ENCODE results near the gene RNF4. TPM values are rescaled to one million over a fixed set of nuclear protein-coding genes. Genes with fewer than 3 reads are reported as not detected.

The RNF4 gene
- total and polyA plus RNA-seq, 7 donors, result 18.1 to 50.2 (median 30.7) TPM

GRCh38 chr4:2423695-2424094 is 45.2 kb upstream of the RNF4 start:
- ATAC-seq (no peak), DNase-seq (no peak)
- H3K9me3 ChIP-seq, result no peaks in the 10 kb centered on the region
- no peak overlapping the region for H3K4me3 ChIP-seq
- no peaks in the 10 kb centered on the region for H3K27me3 ChIP-seq (ENCODE audit: insufficient read depth in 3 of 3, low read length in 2 of 3)
- peaks cover 7% of the 10 kb centered on the region for H3K4me1 ChIP-seq
- WGBS, 3 donors, result 68 to 76% (median 76%) methylated on average over 9 to 10 of the region's 10 CpGs
- H3K36me3 ChIP-seq (ENCODE audit: insufficient read depth in 1 of 2, low read depth in 1 of 2), result no peaks in the 10 kb centered on the region
- H3K27ac ChIP-seq, result no peak overlapping the region
- TF ChIP-seq, protein P1, sequence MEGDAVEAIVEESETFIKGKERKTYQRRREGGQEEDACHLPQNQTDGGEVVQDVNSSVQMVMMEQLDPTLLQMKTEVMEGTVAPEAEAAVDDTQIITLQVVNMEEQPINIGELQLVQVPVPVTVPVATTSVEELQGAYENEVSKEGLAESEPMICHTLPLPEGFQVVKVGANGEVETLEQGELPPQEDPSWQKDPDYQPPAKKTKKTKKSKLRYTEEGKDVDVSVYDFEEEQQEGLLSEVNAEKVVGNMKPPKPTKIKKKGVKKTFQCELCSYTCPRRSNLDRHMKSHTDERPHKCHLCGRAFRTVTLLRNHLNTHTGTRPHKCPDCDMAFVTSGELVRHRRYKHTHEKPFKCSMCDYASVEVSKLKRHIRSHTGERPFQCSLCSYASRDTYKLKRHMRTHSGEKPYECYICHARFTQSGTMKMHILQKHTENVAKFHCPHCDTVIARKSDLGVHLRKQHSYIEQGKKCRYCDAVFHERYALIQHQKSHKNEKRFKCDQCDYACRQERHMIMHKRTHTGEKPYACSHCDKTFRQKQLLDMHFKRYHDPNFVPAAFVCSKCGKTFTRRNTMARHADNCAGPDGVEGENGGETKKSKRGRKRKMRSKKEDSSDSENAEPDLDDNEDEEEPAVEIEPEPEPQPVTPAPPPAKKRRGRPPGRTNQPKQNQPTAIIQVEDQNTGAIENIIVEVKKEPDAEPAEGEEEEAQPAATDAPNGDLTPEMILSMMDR (IDR thresholded peaks at IDR 0.05), result no peak
- intact Hi-C loops (cut with DNase I), result no loop called here

- H3K36me3 ChIP-seq (ENCODE audit: insufficient read depth in 1 of 2, low read depth in 1 of 2), result no peaks in the 10 kb centered on the region
- DNase-seq, result no peak
- H3K4me1 ChIP-seq, result peaks cover under 1% of the 10 kb centered on the region
- TF ChIP-seq, protein P1 (IDR thresholded peaks at IDR 0.05), result no peak
- no peak for ATAC-seq
- 72 to 79% (median 78%) methylated on average over 10 of the region's 10 CpGs for WGBS, 3 donors
- no peak overlapping the region for H3K4me3 ChIP-seq
- H3K27ac ChIP-seq, result no peak overlapping the region
- H3K9me3 ChIP-seq, result no peaks in the 10 kb centered on the region
- intact Hi-C loops (cut with DNase I), result no loop called here
- no peaks in the 10 kb centered on the region for H3K27me3 ChIP-seq (ENCODE audit: insufficient read depth in 3 of 3, low read length in 2 of 3)
Observed at GRCh38 chr4:2424581-2424980, 44.3 kb upstream of the RNF4 start.

DNA sequence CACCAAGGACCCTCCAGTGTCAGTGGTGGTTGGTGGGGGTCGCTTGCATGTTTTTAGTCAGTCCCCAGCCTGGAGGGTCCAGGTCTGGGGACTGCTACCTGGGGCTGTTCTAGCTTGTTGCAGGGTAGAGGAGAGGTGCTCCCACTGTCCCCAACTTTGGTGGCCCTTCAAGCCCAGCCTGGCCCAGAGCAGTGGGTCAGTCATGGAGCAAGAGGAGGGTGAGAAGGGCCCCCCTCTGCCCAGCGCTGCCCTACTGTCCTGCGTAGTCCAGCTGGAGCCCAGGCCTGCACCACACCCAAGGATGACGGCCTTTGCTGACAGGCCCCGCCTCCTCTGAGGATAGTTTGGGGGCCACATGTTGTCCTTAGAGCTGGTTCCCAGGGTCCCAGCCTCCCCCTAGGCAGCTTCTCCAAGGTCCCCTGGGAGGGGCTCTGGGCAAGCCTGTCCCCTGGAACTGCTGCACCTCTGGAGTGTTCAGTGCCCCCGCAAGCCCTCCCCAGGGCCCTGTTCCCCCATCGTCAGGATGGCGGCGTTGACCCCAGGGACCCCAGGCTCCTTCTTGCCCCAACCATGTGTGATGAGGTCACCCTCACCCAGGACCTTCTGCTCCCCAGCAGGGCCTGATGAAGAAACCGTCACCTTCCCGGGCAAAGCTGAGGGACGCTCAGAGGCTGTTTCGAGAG is 43.4 kb upstream of the RNF4 start:
- WGBS, 3 donors, result 94 to 95% (median 95%) methylated on average over 12 to 13 of the region's 13 CpGs
- H3K27me3 ChIP-seq (ENCODE audit: insufficient read depth in 3 of 3, low read length in 2 of 3), result no peaks in the 10 kb centered on the region
- TF ChIP-seq, protein P1 (IDR thresholded peaks at IDR 0.05), result no peak
- intact Hi-C loops (cut with DNase I), result no loop called here
- no peak for ATAC-seq
- no peak overlapping the region for H3K4me3 ChIP-seq
- H3K9me3 ChIP-seq, result no peaks in the 10 kb centered on the region
- no peaks in the 10 kb centered on the region for H3K36me3 ChIP-seq (ENCODE audit: insufficient read depth in 1 of 2, low read depth in 1 of 2)
- peaks cover under 1% of the 10 kb centered on the region for H3K4me1 ChIP-seq
- no peak overlapping the region for H3K27ac ChIP-seq
- DNase-seq, result peak in 1 of 2 donors; percentile 21

DNA sequence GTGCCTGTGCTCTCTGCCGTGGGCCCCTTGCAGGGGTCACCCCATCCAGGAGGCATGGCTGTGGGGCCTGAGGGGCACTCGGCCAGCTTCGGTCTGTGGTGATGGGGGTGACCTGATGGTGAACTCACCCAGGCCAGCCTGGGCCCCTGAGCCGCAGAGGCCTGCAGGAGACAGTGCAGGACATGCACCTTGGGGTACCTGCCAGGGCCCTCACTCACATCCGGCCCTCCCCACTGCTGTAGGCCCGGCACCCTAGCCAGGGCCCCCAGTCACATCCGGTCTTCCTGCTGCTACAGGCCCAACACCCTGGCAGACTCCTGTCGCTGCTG is 42.9 kb upstream of the RNF4 start:
- TF ChIP-seq, protein P1 (IDR thresholded peaks at IDR 0.05), result no peak
- Histone ChIP-seq H3K4me3 (no peak overlapping the region), H3K27ac (no peak overlapping the region), H3K36me3 (ENCODE audit: insufficient read depth in 1 of 2, low read depth in 1 of 2) (no peaks in the 10 kb centered on the region), H3K4me1 (peaks cover 6% of the 10 kb centered on the region), H3K9me3 (no peaks in the 10 kb centered on the region), H3K27me3 (ENCODE audit: insufficient read depth in 3 of 3, low read length in 2 of 3) (no peaks in the 10 kb centered on the region)
- ATAC-seq (no peak), DNase-seq (peak in 1 of 2 donors; percentile 45)
- intact Hi-C loops (cut with DNase I), result no loop called here
- WGBS, 3 donors, result 88 to 90% (median 90%) methylated on average over 8 of the region's 8 CpGs

Measured in psoas muscle (tissue), 8 donors.